ENCODE results near the gene BCAT1.
"Not testable (repeated sequence)": the region's sequence is repeated elsewhere in the genome, so short reads cannot be mapped to it uniquely, and the experiment has no call there.

BCAT1 gene

DNA sequence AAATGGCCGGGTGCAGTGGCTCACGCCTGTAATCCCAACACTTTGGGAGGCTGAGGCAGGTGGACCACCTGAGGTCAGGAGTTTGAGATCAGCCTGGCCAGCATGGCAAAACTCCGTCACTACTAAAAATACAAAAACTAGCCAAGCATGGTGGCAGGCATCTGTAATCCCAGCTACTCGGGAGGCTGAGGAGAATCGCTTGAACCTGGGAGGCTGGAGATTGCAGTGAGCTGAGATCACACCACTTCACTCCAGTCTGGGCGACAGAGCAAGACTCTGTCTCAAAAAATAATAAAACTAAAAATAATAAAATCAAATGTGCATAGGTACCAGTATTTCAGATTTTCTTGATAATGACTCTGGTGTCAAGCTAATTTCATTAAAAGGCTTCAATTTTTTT, 9.3 kb downstream of the BCAT1 start:
- not testable (repeated sequence) for H3K4me3 ChIP-seq (ENCODE audit: low read depth in 1 of 2, low read length in 2 of 2); H3K27me3 ChIP-seq (ENCODE audit: control insufficient read depth in 1 of 2, insufficient read depth in 2 of 2, low read length in 2 of 2); H3K9ac ChIP-seq (ENCODE audit: low read length); H3K9me3 ChIP-seq (ENCODE audit: low read length); H3K36me3 ChIP-seq (ENCODE audit: insufficient read depth, low read length); H3K27ac ChIP-seq (ENCODE audit: low read depth, low read length); H3K4me1 ChIP-seq (ENCODE audit: insufficient read depth, low read length)

DNA sequence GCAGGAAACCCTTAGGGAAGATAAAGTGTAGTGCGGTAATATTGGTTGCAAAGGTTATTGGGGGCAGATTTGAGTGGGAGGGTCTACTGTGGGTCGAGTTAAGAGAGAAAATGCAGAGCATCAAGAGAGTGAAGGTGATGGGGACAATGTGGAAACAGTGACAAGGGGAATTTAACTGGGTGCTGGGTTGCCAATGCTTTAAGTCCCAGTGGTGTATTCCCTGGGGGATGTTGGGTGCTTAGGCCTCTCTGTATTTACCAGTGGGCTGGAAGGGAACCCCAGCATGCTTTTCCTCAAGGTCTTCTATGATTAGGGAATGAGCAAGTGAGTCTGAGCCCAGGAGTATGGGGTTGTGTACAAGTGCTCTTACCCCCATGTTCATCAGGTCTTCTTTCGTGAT, 10.6 kb downstream of the BCAT1 start:
- Histone ChIP-seq H3K4me1 (ENCODE audit: insufficient read depth, low read length) (no peaks in the 10 kb centered on the region), H3K27ac (ENCODE audit: low read depth, low read length) (no peak overlapping the region), H3K9ac (ENCODE audit: low read length) (no peak overlapping the region), H3K27me3 (ENCODE audit: control insufficient read depth in 1 of 2, insufficient read depth in 2 of 2, low read length in 2 of 2) (no peaks in the 10 kb centered on the region), H3K4me3 (ENCODE audit: low read depth in 1 of 2, low read length in 2 of 2) (no peak overlapping the region), H3K9me3 (ENCODE audit: low read length) (no peaks in the 10 kb centered on the region), H3K36me3 (ENCODE audit: insufficient read depth, low read length) (no peaks in the 10 kb centered on the region)

DNA sequence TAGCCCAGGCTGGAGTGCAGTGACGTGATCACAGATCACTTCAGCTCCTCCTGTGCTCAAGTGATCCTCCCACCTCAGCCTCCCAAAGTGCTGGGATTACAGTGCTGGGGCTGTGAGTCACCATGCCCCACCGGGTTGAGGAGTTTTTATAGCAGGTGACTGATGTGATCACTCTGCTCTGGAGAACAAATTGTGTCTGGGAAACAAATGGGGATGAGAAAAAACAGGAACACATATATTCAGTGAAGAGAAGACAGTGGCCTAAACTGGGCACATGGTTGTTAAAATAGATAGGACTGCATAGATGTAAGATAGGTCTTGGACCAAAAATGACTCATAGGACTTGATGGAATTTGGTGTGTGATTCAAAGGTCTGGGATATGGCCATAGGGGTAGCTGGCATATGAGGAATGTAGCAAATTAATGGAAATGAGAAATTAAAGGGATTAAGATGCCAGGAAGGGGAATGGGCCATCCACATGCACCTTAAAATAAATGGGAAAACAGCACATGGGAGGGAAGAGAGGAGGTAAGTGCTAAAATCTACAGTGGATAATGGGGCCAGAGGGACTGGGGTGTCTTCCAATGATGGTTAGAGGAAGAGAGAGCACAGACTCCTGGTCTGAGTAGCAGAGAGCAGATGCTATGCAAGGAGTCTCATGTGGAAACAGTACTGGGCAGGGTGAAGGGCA, 11.2 kb downstream of the BCAT1 start:
- H3K4me1 ChIP-seq (ENCODE audit: insufficient read depth, low read length): no peaks in the 10 kb centered on the region
- no peaks in the 10 kb centered on the region for H3K36me3 ChIP-seq (ENCODE audit: insufficient read depth, low read length)
- H3K9me3 ChIP-seq (ENCODE audit: low read length): no peaks in the 10 kb centered on the region
- H3K9ac ChIP-seq (ENCODE audit: low read length): no peak overlapping the region
- no peak overlapping the region for H3K27ac ChIP-seq (ENCODE audit: low read depth, low read length)
- no peak overlapping the region for H3K4me3 ChIP-seq (ENCODE audit: low read depth in 1 of 2, low read length in 2 of 2)
- no peaks in the 10 kb centered on the region for H3K27me3 ChIP-seq (ENCODE audit: control insufficient read depth in 1 of 2, insufficient read depth in 2 of 2, low read length in 2 of 2)

DNA sequence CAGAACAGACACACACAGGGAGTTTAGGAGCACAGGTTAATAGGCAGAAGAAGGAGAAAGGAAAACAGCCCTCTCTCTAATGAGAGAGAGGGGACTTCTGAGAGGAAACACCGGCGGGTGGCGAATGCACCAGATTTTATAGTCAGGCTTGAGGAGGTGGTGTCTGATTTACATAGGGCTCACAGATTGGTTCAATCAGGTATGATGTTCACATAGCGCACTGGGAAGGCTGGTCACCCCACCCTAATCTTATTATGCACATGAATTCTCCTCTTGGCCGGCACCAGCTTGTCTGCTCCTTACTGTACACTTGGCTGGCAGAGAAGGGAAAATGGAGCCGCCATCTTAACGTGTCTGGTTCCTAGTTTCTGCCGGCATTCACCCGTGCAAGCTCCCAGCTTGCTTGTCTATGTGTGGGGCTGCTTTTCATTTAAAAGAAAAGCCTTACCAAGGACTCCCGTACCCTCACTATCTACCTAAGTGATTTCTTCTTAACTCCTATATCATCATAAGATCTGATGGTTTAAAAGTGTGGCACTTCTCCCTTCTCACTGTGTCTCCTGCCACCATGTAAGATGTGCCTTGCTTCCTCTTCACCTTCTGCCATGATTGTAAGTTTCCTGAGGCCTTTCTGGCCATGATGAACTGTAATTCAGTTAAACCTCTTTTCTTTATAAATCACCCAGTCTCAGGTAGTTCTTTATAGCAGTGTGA, 15.1 kb downstream of the BCAT1 start:
- H3K9me3 ChIP-seq (ENCODE audit: low read length): no peaks in the 10 kb centered on the region
- no peak overlapping the region for H3K27ac ChIP-seq (ENCODE audit: low read depth, low read length)
- no peaks in the 10 kb centered on the region for H3K27me3 ChIP-seq (ENCODE audit: control insufficient read depth in 1 of 2, insufficient read depth in 2 of 2, low read length in 2 of 2)
- no peaks in the 10 kb centered on the region for H3K4me1 ChIP-seq (ENCODE audit: insufficient read depth, low read length)
- no peaks in the 10 kb centered on the region for H3K36me3 ChIP-seq (ENCODE audit: insufficient read depth, low read length)
- no peak overlapping the region for H3K4me3 ChIP-seq (ENCODE audit: low read depth in 1 of 2, low read length in 2 of 2)
- no peak overlapping the region for H3K9ac ChIP-seq (ENCODE audit: low read length)

DNA sequence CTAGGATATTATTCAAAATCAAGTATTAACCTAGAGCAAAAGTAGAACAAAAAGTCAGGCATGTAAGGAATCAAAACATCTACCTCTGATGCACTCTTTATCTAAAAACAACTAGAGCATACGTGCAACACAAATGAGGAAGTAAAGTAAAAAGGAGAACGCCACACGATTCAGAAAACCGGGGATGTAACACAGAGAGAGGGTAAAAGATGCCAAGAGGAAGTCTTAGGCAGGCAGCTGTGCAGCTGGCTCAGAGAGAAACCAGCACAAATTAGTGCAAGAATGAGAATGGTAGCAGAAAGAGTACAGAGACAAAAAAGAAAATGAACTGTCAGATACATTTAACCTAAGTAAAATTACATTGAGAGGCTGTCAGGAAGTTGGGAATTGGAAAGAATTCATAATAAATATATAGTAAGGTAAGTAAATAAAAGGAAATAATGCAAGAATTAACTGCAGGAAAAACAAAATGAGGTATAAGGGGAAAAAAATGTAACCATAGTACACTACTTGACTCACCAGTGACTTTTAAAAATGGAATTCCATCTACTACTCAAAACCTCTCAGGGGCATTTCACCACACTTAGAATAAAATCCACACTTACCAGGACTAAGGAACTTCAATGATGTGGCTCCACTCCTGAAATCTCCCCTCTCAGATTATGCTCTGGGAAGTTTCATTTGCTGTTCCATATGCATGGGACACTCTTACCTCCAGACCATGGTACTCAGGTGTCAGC, 17.1 kb downstream of the BCAT1 start:
- Histone ChIP-seq H3K4me1 (ENCODE audit: insufficient read depth, low read length) (no peaks in the 10 kb centered on the region), H3K36me3 (ENCODE audit: insufficient read depth, low read length) (no peaks in the 10 kb centered on the region), H3K27ac (ENCODE audit: low read depth, low read length) (no peak overlapping the region), H3K27me3 (ENCODE audit: control insufficient read depth in 1 of 2, insufficient read depth in 2 of 2, low read length in 2 of 2) (no peaks in the 10 kb centered on the region), H3K9me3 (ENCODE audit: low read length) (no peaks in the 10 kb centered on the region), H3K4me3 (ENCODE audit: low read depth in 1 of 2, low read length in 2 of 2) (no peak overlapping the region), H3K9ac (ENCODE audit: low read length) (no peak overlapping the region)

DNA sequence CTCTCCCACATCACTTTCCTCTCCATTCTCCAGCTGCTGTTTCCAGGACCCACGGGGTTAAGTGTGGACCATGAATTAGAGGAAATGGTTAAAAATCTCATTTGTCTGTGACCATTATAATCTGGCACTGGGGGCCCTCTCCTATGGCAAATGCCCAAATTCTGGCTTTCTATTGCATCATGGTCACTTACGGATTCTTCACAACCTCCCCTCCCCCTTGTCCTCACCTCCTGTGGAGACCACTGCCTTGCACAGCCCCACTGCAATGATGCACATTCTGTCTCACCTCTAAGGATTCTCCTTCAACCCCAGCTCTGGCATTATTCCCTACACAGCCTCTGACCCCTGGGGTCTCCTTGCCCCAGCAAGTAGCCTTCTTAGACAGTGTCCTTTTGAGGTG, 18.9 kb downstream of the BCAT1 start:
- H3K4me3 ChIP-seq (ENCODE audit: low read depth in 1 of 2, low read length in 2 of 2): no peak overlapping the region
- no peaks in the 10 kb centered on the region for H3K4me1 ChIP-seq (ENCODE audit: insufficient read depth, low read length)
- no peaks in the 10 kb centered on the region for H3K27me3 ChIP-seq (ENCODE audit: control insufficient read depth in 1 of 2, insufficient read depth in 2 of 2, low read length in 2 of 2)
- no peak overlapping the region for H3K9ac ChIP-seq (ENCODE audit: low read length)
- H3K9me3 ChIP-seq (ENCODE audit: low read length): no peaks in the 10 kb centered on the region
- no peak overlapping the region for H3K27ac ChIP-seq (ENCODE audit: low read depth, low read length)
- H3K36me3 ChIP-seq (ENCODE audit: insufficient read depth, low read length): no peaks in the 10 kb centered on the region

DNA sequence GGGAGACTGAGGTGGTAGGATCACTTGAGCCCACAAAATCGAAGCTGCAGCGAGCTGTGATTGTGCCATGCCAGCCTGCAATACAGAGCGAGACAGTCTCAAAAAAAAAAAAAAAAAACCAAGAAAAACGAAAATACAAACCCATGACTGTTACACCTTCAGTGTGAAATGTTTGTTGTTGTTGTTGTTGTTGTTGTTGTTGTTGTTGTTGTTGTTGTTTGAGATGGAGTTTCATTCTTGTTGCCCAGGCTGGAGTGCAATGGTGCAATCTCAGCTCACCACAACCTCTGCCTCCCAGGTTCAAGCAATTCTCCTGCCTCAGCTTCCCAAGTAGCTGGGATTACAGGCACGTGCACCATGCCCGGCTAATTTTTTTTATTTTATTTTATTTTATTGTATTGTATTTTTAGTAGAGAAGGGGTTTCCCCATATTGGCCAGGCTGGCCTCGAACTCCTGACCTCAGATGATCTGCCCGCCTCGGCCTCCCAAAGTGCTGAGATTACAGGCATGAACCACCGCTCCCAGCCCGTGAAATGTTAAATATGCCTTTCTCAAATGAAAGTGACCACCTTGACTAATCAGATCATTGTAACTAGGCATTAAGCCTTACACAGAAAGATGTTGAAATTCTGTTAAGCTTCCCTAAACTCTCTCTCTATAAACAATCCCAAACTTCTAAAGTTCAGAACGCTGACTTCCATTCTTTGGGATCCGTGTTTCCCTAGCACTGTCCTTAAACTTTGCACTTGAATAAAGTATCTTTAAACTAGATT, 20.2 kb downstream of the BCAT1 start:
- H3K9me3 ChIP-seq (ENCODE audit: low read length); H3K4me1 ChIP-seq (ENCODE audit: insufficient read depth, low read length); H3K27ac ChIP-seq (ENCODE audit: low read depth, low read length); H3K4me3 ChIP-seq (ENCODE audit: low read depth in 1 of 2, low read length in 2 of 2); H3K27me3 ChIP-seq (ENCODE audit: control insufficient read depth in 1 of 2, insufficient read depth in 2 of 2, low read length in 2 of 2); H3K36me3 ChIP-seq (ENCODE audit: insufficient read depth, low read length); H3K9ac ChIP-seq (ENCODE audit: low read length): not testable (repeated sequence)

DNA sequence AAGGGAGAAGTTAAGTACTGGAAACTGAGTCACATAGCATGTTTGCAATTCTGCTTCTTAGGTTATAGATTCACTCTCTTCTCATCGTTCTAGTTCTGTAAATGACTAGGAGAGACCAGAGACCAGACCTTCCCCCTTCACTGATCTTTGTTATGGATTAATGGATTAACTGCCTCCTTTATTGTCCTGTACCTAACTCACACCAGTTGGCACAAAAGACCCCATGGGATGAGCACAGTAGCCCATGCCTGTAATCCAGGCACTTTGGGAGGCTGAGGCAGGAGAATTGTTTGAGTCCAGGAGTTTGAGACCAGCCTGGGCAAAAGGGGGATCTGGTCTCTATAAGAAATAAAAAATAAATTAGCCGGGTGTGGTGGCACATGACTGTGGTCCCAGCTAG, 20.8 kb downstream of the BCAT1 start:
- Histone ChIP-seq H3K36me3 (ENCODE audit: insufficient read depth, low read length) (no peaks in the 10 kb centered on the region), H3K4me3 (ENCODE audit: low read depth in 1 of 2, low read length in 2 of 2) (no peak overlapping the region)

DNA sequence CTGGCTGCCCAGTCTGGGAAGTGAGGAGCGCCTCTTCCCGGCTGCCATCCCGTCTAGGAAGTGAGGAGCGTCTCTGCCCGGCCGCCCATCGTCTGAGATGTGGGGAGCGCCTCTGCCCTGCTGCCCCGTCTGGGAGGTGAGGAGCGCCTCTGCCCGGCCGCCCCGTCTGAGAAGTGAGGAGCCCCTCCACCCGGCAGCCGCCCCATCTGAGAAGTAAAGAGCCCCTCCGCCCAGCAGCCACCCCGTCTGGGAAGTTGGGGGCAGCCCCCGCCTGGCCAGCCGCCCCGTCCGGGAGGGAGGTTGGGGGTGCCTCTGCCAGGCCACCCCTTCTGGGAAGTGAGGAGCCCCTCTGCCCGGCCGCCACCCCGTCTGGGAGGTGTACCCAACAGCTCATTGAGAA, 22.8 kb downstream of the BCAT1 start:
- H3K4me1 ChIP-seq (ENCODE audit: insufficient read depth, low read length); H3K27me3 ChIP-seq (ENCODE audit: control insufficient read depth in 1 of 2, insufficient read depth in 2 of 2, low read length in 2 of 2); H3K4me3 ChIP-seq (ENCODE audit: low read depth in 1 of 2, low read length in 2 of 2); H3K27ac ChIP-seq (ENCODE audit: low read depth, low read length); H3K9ac ChIP-seq (ENCODE audit: low read length); H3K9me3 ChIP-seq (ENCODE audit: low read length); H3K36me3 ChIP-seq (ENCODE audit: insufficient read depth, low read length): not testable (repeated sequence)

More for the DNA sequence above, 20.8 kb downstream of the BCAT1 start:
- Histone ChIP-seq H3K27me3 (ENCODE audit: control insufficient read depth in 1 of 2, insufficient read depth in 2 of 2, low read length in 2 of 2) (no peaks in the 10 kb centered on the region), H3K9me3 (ENCODE audit: low read length) (no peaks in the 10 kb centered on the region), H3K9ac (ENCODE audit: low read length) (no peak overlapping the region), H3K4me1 (ENCODE audit: insufficient read depth, low read length) (no peaks in the 10 kb centered on the region), H3K27ac (ENCODE audit: low read depth, low read length) (no peak overlapping the region)

DNA sequence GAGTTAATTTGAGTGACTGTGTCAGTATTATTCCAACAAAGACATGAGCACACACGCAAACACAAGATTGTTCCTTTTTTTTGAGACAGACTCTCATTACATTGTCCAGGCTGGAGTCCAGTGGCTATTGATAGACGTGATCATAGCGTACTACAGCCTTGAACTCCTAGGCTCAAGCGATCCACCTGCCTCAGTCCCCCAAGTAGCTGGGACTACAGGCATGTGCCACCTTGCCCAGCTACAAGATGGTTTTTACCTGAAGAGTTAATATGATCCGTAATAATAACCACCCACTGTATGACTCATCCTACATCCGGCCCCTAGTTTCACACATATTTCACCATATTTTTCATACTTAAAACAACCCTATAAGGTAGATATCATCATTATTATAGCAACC, 26.8 kb downstream of the BCAT1 start:
- no peaks in the 10 kb centered on the region for H3K36me3 ChIP-seq (ENCODE audit: insufficient read depth, low read length)
- H3K27me3 ChIP-seq (ENCODE audit: control insufficient read depth in 1 of 2, insufficient read depth in 2 of 2, low read length in 2 of 2): no peaks in the 10 kb centered on the region
- no peaks in the 10 kb centered on the region for H3K9me3 ChIP-seq (ENCODE audit: low read length)
- H3K4me1 ChIP-seq (ENCODE audit: insufficient read depth, low read length): no peaks in the 10 kb centered on the region
- no peak overlapping the region for H3K4me3 ChIP-seq (ENCODE audit: low read depth in 1 of 2, low read length in 2 of 2)
- H3K9ac ChIP-seq (ENCODE audit: low read length): no peak overlapping the region
- no peak overlapping the region for H3K27ac ChIP-seq (ENCODE audit: low read depth, low read length)

DNA sequence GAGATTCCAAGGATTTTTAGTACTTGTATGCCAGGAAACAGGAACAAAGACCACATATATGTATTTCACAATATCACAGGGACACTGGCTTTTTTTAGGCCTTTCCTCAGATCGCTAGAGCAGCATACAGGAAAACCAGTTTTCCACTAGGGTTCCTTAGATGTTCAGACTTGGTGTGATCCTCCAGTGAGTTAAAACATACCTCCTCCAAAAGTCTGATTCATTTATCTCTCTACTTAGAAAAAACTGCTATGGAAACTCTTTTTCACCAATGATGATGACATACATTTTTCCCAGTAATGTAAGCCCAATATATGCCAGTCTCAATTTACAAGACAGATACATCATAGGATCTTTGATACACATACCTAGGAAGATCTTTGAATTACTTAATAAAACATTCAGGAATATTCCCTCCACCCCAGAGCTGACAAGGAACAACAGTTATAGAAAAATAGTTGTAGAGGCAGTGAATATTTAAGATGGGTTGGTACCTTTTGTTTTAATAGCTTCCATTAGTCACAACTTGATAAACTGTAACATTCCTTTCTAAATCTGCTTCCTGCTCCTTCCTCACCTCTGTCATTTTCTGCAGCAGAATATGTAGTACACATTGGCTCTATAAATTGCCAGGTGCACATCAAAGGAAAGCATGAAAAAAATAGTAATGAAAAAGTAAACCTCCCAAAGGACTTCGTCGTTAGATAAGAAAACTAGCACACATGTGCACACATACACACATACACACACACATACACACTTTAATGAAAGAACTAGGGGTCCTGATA, 27.5 kb downstream of the BCAT1 start:
- H3K36me3 ChIP-seq (ENCODE audit: insufficient read depth, low read length): no peaks in the 10 kb centered on the region
- no peak overlapping the region for H3K9ac ChIP-seq (ENCODE audit: low read length)
- H3K27ac ChIP-seq (ENCODE audit: low read depth, low read length): no peak overlapping the region
- H3K9me3 ChIP-seq (ENCODE audit: low read length): no peaks in the 10 kb centered on the region
- no peaks in the 10 kb centered on the region for H3K27me3 ChIP-seq (ENCODE audit: control insufficient read depth in 1 of 2, insufficient read depth in 2 of 2, low read length in 2 of 2)
- no peak overlapping the region for H3K4me3 ChIP-seq (ENCODE audit: low read depth in 1 of 2, low read length in 2 of 2)
- no peaks in the 10 kb centered on the region for H3K4me1 ChIP-seq (ENCODE audit: insufficient read depth, low read length)
